ES-I3 (cell line): ENCODE results near the gene EIPR1.

ENCODE experiments used
- H3K36me3 ChIP-seq: 2 replicates; pipeline ENCODE4 v1.6.1; 2013; ENCODE audit warnings: mild to moderate bottlenecking, low read length, control low read depth, moderate library complexity; ENCODE audit not compliant: insufficient read depth
- H3K4me1 ChIP-seq: 2 replicates; pipeline ENCODE4 v1.6.1; 2013; ENCODE audit warnings: mild to moderate bottlenecking, control low read depth, low read length; ENCODE audit not compliant: insufficient read depth
- H3K9ac ChIP-seq: 2 replicates; pipeline ENCODE4 v1.6.1; 2013; ENCODE audit warnings: low read depth, mild to moderate bottlenecking, low read length, moderate library complexity
- H3K9me3 ChIP-seq: 2 replicates; pipeline ENCODE4 v1.6.1; 2013; ENCODE audit warnings: mild to moderate bottlenecking, low read length, moderate library complexity; ENCODE audit not compliant: control insufficient read depth, insufficient read depth

EIPR1 gene

DNA sequence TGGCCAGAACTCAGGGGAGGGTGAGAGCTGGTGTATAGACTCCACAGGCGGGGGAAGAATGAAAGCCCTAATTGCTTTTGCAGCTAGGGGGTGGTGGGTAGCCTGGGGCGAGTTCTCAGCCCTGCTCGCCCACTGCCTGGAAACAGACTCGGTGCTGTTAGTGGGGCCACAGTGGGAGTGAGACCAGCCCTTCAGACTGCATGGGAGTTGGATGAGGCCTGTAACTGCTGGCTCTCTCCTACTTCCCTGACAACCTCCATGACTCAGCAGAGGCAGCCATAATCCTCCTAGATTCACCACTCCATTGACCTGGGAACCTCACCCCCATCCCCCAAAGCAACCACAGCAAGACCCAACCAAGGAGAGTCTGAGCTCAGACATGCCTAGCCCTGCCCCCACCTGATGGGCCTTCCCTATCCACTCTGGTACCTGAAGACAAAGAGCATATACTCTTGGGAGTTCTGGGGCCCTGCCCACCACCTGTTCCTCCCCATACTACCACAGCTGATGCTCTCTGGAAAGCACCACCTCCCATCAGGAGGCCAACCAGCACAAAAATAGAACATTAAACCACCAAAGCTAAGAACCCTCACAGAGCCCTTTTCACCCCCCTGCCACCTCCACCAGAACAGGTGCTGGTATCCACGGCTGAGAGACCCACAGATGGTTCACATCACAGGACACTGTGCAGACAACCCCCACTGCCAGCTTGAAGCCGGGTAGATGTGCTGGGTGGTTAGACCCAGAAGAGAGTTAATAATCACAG lies 226.3 kb downstream of the EIPR1 start:
- Histone ChIP-seq H3K9ac (no peak overlapping the region), H3K36me3 (no peaks in the 10 kb centered on the region), H3K9me3 (no peaks in the 10 kb centered on the region), H3K4me1 (no peaks in the 10 kb centered on the region)

GRCh38 chr2:3149441-3150217 lies 228.0 kb downstream of the EIPR1 start:
- Histone ChIP-seq H3K4me1 (no peaks in the 10 kb centered on the region), H3K36me3 (no peaks in the 10 kb centered on the region), H3K9me3 (no peaks in the 10 kb centered on the region), H3K9ac (no peak overlapping the region)

DNA sequence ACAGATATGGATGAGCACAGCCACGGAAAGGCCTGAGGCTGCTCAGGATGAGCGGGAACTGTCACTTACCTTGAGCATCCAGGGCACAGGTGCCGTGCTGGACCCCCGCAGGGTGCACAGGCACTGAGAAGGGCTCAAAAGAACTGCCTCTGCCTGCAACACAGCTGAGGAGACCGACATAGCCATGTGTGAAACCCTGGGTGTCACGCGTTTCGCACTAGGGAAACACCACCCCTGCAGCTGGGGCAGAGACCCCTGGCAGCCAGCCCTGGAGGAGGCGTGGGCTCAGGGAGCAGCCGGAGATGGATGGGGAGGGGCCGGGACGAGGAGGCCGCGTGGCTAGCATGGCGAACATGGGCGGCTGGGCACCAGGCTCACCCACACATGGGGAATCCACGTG lies 228.9 kb downstream of the EIPR1 start:
- no peaks in the 10 kb centered on the region for H3K4me1 ChIP-seq
- no peaks in the 10 kb centered on the region for H3K36me3 ChIP-seq
- H3K9ac ChIP-seq = no peak overlapping the region
- no peaks in the 10 kb centered on the region for H3K9me3 ChIP-seq

DNA sequence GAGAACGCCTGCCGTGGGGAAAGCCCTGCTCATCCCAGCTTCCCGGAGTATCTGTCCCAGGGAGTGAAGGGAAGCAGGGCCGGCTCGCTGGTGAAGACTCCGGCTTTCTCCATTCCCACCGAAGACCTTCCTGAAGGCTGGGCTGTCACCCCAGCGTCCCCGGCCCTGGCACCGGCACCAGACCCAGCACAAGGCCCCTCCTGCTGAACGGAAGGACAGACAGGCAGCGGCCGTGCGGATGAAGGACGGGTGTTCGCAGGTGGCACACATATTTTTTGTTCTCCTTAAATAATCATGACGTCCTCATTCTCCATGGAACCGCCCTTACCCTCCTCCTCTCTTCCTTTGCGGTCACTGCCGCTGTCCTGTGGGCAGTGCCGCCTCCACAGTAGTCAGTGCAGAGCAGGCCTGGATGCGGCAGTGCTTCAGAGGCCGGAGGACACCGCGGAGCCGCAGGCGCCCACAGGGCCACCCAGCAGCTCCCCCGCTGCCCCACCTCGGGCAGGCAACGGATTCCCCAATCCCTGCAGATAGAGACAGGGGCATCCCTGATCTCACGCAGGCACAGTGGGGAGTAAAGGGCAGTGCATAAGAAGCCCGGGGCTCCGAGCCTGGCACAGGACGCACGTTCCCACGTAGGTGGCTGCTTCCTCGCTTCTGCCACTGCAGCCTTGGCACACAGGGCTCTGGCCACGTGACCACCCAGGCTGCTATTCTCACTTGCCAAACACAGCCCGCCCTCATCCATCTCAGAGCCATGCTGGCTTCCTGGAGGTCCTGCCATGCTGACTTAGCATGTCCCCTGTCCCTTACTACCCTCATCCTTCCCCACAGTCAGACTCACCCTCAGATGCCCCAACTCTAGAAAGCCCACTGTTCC lies 229.7 kb downstream of the EIPR1 start:
- no peaks in the 10 kb centered on the region for H3K4me1 ChIP-seq
- H3K9ac ChIP-seq = no peak overlapping the region
- H3K9me3 ChIP-seq = no peaks in the 10 kb centered on the region
- H3K36me3 ChIP-seq = no peaks in the 10 kb centered on the region

DNA sequence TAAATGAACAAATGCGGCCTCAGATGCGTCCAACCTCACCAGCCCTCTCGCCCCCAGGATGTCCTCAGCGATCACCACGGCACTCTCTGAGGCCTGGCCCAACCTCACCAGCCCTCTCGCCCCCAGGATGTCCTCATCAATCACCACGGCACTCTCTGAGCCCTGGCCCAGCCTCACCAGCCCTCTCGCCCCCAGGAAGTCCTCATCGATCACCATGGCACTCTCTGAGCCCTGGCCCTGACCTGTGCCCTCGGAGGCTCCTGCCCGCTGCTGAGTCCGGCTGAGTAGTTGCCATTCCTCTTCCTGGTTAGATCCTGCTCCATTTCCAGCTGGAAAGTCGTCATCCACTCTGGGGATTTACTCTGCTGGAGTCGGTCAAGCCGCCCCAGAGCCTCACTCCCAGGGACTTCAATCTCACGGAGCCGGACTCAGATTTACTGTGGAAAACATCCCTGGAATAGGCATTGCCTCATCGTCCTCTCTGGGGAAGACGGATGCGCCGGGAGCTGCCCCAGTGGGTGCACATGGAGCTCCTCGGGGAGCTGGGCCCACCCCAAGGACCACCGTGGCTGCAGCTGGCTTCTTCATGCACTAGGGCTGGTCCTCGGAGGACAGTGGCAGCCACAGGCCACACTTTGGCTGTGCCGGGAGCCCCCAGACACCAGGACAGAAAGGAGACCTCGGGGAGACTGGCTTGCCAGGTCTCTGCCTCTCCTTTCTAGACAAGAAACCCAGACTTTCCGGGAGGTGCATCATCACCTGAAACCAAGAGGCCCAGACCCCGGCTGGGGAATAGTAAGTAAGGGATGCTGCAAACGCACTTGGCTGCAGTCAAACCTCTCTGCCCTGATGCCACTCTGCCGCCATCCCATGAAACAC lies 230.6 kb downstream of the EIPR1 start:
- Histone ChIP-seq H3K4me1 (no peaks in the 10 kb centered on the region), H3K9ac (no peak overlapping the region)

GRCh38 chr2:3146175-3146574 lies 231.4 kb downstream of the EIPR1 start:
- Histone ChIP-seq H3K36me3 (no peaks in the 10 kb centered on the region), H3K9me3 (no peaks in the 10 kb centered on the region), H3K9ac (no peak overlapping the region), H3K4me1 (no peaks in the 10 kb centered on the region)

More for the DNA sequence above, 230.6 kb downstream of the EIPR1 start:
- Histone ChIP-seq H3K36me3 (no peaks in the 10 kb centered on the region), H3K9me3 (no peaks in the 10 kb centered on the region)

- H3K9me3 ChIP-seq = no peaks in the 10 kb centered on the region
- no peak overlapping the region for H3K9ac ChIP-seq
- H3K36me3 ChIP-seq = no peaks in the 10 kb centered on the region
- no peaks in the 10 kb centered on the region for H3K4me1 ChIP-seq
These were observed 232.1 kb downstream of the EIPR1 start for GRCh38 chr2:3145471-3146021.

DNA sequence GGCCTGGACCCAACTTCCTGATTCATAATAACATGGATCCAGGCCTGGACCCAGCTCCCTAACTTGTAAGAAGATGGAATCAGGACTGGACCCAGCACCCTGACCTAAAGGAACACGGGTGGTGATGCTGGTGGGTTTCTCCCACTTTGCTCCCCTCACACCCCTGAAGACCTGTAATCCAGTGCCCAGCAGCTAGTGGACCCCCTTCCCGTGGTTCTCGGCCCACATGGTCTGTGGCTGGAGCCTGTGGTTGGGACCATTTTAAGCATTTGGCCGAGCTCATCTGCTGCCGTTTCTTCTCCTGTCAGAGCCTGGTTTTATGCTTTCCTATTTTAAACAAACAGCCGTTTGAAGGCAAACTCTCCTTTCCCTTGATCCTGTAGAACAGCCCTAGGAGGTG lies 232.8 kb downstream of the EIPR1 start:
- Histone ChIP-seq H3K9ac (no peak overlapping the region), H3K9me3 (no peaks in the 10 kb centered on the region), H3K36me3 (no peaks in the 10 kb centered on the region), H3K4me1 (no peaks in the 10 kb centered on the region)

DNA sequence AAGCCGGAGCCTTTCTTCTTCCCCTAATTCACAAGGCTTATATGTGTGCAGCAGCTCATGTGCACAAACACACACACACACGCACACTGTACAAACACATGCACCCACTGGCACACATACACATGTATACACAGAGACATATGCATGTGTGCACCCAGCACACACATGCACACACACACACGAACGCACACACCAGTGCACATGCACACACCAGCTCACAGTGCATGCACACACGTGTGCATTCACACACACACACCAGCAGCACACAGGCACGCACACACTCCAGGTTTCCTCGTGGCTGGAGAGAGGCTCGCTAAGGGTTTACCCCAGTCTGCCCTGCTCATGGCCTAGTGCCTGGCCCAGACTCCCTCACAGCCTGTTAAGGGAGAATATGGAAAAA lies 234.0 kb downstream of the EIPR1 start:
- H3K9ac ChIP-seq = no peak overlapping the region
- H3K36me3 ChIP-seq = no peaks in the 10 kb centered on the region
- H3K4me1 ChIP-seq = no peaks in the 10 kb centered on the region
- H3K9me3 ChIP-seq = no peaks in the 10 kb centered on the region

DNA sequence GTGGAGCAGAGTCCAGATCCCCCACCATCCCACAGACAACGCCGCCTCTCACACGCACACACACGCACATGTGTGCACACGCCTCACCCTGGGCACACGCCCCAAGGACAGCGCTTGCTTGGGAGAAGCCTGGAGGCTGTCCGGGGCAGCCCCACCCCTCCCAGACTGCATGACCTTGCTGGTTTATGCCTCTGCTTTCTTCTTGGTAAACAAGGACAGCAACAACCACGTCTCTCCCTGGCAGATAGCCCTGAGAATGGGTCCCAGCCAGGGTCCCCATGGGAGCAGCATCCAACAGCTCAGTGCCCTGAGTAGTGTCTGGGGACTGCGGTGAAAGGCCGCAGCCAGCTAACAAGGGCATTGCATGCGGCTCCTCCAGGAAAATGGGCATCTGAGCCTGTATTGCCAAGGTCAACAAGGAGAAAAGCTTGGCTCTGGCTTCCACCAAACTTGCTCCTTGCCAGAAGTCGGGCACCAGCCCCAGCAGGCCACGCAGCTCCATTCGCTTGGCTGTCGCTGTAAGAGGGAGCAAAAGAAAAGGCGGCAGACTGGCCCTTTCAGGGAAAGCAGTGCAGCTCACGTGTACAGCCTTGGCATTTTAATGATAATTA lies 234.6 kb downstream of the EIPR1 start:
- Histone ChIP-seq H3K4me1 (no peaks in the 10 kb centered on the region), H3K9me3 (no peaks in the 10 kb centered on the region), H3K9ac (no peak overlapping the region), H3K36me3 (no peaks in the 10 kb centered on the region)

GRCh38 chr2:3142210-3142609 lies 235.4 kb downstream of the EIPR1 start:
- no peak overlapping the region for H3K9ac ChIP-seq
- no peaks in the 10 kb centered on the region for H3K4me1 ChIP-seq
- no peaks in the 10 kb centered on the region for H3K9me3 ChIP-seq
- no peaks in the 10 kb centered on the region for H3K36me3 ChIP-seq

DNA sequence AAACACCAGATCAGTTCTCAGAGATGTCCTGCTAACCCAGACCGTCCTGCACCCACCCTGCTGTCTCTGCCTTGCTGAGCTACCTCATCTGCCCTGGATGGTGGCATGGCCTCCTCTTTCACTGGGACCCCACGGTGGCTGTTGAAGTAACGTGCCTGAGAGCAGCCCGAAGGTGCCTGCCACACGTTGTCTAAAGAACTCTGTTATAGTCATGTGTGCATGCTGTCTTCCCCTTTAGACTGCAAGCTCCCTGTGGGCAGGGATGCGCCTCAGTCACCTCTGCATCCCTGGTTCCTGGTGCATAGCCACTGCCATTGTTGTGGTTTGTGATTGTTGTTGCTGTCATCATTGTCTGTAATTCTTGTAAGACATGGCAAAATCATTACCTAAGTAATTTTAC lies 235.9 kb downstream of the EIPR1 start:
- no peaks in the 10 kb centered on the region for H3K9me3 ChIP-seq
- H3K9ac ChIP-seq = no peak overlapping the region
- no peaks in the 10 kb centered on the region for H3K36me3 ChIP-seq
- no peaks in the 10 kb centered on the region for H3K4me1 ChIP-seq

DNA sequence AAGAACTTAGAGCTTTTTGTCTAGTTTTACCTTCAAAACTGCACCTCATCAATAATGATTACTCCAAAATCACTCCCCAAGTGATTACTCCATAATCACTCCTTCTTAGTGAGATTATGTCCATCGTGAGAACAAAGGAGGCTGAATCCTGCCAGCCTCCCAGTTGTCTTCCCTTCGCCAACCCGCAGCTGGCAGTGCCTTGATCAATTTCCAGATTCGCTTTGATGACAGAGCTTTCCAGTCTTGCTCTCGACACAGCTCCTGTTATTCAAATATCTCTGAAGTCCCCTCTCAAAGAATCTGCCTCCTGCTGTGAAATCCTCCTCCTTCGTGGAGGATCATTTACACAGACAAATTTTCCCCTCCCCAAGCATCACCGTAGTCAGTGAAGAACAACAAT lies 237.7 kb downstream of the EIPR1 start:
- H3K36me3 ChIP-seq = no peaks in the 10 kb centered on the region
- no peaks in the 10 kb centered on the region for H3K9me3 ChIP-seq
- H3K9ac ChIP-seq = no peak overlapping the region
- no peaks in the 10 kb centered on the region for H3K4me1 ChIP-seq
